Epithelial cell of esophagus (primary cell): ENCODE data around the gene C15orf39.

Source experiments
- DNase-seq: peaks from one replicate; pipeline ENCODE4 v3.0.0; 2010; ENCODE audit warnings: low read depth
- H3K4me3 ChIP-seq: 2 replicates; pipeline ENCODE4 v1.5.1; 2011; ENCODE audit warnings: mild to moderate bottlenecking, low read length, control low read depth
- TF ChIP-seq, protein P1 (sequence below): IDR thresholded peaks from 2 replicates; pipeline ENCODE4 v1.5.1; 2011; ENCODE audit warnings: low read depth, mild to moderate bottlenecking, low read length, control low read depth, inconsistent platforms; ENCODE audit not compliant: insufficient read depth; ENCODE audit errors: missing control alignments

Gene C15orf39

DNA sequence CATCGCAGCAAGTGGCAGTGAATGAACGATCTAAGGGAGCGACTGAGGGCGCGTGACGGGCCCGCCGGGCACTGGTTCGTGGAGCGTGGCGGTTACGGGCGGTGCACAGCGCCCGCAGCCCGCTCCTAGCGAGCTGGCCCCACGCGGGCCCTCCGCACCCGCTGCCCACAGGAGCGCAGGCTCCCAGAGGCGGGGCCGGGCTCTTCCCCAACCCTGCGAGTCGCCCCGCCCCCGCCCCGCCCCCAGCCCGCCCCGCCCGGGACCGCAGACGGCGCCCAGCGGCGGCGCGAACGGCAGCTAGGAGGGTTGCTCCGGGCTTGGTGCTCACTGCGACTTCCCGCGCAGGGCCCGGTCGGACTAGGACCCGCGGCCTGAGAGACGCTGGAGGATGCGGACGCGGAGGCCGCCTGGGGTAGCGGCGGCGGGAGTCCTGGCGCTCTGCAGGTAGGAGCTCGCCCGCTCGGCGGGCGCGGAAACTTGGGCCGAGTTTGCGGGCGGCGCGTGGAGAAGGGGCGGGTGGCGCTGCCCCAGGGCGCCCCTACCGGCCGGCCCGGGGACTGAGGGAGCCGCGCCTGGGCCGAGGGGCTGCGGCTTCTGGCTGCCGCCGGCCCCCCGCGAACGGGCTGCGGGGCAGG is at the start of gene C15orf39:
Gene C15orf39 (plus strand): TSS at position 267 of the 635 bp plus-strand sequence. CDS start 4,167 bp downstream, outside the sequence.
- TF ChIP-seq, protein P1, sequence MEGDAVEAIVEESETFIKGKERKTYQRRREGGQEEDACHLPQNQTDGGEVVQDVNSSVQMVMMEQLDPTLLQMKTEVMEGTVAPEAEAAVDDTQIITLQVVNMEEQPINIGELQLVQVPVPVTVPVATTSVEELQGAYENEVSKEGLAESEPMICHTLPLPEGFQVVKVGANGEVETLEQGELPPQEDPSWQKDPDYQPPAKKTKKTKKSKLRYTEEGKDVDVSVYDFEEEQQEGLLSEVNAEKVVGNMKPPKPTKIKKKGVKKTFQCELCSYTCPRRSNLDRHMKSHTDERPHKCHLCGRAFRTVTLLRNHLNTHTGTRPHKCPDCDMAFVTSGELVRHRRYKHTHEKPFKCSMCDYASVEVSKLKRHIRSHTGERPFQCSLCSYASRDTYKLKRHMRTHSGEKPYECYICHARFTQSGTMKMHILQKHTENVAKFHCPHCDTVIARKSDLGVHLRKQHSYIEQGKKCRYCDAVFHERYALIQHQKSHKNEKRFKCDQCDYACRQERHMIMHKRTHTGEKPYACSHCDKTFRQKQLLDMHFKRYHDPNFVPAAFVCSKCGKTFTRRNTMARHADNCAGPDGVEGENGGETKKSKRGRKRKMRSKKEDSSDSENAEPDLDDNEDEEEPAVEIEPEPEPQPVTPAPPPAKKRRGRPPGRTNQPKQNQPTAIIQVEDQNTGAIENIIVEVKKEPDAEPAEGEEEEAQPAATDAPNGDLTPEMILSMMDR, result peak; percentile 35
- H3K4me3 ChIP-seq, result peak within 1 kb of the TSS; percentile 85
- DNase-seq, result peak; percentile 72

DNA sequence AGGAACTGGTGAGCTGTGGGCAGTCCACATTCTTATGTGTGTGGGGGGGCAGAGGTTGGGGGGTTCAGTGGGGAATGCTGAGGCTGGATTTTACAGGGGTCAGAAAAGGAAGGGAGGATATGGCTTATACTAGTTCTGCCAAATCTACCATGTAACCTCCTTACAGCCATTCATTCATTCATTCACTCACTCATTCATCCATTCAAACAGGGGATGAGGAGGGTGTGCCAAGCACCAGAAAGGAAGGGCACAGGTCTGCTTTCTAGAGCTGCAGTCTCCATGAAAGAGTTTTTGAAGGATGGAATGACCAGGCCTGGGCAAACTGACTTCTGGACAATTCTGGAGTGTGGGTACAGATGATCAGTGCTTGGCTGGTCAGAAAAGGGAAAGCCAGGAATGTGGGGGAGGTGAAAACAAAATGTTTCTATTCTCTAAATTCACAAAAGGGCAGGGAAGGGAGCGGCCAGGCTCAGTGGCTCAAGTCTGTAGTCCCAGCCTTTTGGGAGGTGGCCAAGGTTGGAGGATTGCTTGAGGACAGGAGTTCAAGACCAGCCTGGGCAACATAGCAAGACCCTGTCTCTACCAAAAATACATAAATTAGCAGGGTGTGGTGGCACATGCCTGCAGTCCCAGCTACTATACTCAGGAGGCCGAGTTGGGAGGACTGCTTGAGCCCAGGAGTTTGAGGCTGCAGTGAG is 49.2 kb upstream of the C15orf39 start:
- no peak for DNase-seq
- no peak overlapping the region for H3K4me3 ChIP-seq
- TF ChIP-seq, protein P1, result no peak

DNA sequence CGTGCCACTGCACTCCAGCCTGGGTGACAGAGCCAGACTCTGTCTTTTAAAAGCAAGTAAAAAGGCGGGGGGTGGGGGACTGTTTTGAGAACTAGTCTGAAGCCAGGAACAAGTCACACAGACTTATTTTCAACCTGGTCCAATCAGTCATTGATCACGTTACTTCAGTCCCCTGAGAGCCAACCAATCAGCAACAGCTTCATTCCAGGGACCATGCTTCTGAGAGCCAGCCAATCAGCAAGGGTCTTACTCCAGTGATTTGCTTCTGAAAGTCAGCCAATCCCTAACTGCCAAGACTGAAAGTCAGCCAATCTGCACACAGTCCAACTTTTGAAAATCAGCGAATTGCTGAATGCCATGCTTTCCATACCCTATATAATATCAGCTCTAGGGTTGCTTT is 48.6 kb upstream of the C15orf39 start:
- TF ChIP-seq, protein P1, result no peak
- DNase-seq, result no peak
- H3K4me3 ChIP-seq, result no peak overlapping the region

DNA sequence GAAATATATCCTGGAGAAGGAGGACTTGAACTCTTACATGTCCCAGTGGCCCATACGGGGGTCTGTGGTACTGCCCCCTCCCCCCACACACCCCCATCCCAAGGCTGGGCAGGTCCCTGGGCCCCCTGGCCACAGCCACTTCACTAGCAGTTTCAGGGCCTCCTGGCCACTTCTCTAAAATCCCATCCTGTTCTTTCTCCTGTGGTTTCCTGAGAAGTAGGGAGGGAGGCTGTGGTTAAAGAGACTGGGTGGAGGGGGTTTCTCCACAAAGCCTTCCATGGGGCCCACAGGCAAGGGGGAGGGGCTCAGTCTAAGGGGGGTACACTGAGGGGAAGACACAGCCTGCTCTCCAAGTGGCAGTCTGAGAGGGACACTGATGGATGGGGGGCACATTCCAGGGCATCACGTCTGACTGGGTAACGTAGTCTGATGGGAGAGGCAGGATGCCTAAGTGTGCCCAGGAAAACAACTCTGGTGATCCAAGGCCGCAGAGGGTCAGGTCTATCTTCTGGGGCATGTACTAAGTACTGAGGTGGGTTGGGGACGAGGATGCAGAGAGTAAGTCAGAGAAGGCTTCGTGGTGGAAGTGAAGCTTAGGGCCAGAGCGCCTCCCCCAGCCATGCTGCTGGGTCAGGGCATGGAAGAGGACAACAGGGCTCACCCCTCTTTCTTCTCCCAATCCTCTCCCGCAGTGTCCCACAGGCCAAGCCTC is 48.0 kb upstream of the C15orf39 start:
- DNase-seq, result no peak
- H3K4me3 ChIP-seq, result no peak overlapping the region
- TF ChIP-seq, protein P1, result no peak

DNA sequence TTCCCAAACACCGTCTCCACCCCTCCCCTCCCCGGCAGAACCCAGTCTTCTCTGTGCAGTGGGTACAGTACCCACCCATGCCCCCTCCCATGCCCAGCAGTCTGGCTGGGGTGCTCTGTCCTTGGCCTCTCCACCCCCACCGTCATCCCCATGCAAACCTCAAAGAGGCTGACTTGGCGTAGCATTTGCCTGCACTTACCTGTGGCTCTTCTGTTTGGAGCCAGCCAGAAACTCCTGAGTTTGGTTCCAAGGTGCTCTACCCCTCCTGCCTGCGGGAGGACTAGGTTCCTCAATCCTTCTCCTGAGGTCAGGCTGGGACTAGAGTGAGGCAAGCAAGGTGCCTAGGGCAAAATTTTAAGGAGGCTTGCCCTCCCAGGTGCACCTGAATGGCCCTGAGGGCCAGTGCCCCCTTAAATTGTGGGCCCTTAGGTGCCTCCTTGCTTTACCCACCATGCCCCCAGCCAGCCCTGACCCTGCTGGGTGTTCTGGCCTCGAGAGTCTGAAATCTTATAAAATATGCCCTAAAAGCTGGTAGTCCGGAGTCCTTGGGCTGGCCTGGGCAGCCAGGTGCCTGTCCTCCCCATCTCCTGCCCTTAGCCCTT is 47.1 kb upstream of the C15orf39 start:
- TF ChIP-seq, protein P1, result no peak
- H3K4me3 ChIP-seq, result no peak overlapping the region
- no peak for DNase-seq

DNA sequence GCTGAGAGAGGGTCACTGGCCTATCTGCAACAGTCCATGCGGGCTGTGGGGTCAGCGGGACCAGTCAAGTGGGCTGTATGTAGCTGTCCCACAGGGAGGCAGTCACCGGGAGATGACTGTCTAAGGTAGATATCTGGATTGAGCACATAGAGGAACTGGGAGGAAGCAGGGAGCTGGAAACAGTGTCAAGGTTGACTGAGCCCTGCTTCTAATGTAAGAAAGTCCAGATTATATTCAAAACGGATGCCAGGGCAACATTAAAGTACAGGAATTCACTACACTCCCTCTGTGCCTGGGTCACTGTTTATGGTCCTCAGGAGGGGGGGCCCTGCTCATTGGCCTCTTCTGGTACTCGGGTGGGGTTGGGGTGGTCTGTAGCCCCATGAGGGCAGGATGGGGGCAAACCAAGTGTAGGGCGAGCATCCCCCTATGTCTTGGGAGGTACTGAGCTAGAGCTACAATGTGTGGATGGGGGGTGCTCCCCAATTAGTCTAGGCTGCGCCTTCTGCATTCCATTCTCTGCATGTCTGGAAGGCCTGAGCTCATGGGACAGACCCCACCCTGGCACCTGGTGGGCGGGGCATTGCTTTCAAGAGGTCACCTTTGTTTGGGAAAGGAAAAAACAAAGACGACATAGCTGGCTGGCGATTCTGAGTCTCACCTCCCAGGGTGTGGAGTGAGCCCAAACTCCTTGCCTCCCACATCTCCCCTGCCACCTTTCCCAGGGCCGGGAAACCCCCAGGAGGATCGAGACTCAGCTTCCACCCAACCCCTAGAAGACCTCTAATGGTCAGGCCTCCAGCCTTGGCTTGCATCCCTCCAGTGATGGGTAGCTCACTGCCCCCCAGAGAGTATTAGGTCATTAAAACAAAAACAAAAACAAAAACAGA is 45.1 kb upstream of the C15orf39 start:
- TF ChIP-seq, protein P1, result no peak
- no peak overlapping the region for H3K4me3 ChIP-seq

More for the DNA sequence above, 45.1 kb upstream of the C15orf39 start:
- no peak for DNase-seq
